Breast epithelium (tissue), 4 donors: ENCODE measurements around the gene NFIL3. TPM values are rescaled to one million over a fixed set of nuclear protein-coding genes. Genes with fewer than 3 reads are reported as not detected.
A peak's percentile ranks its signal among the peaks of the same experiment; 100 is the strongest.

Experiments
- DNase-seq, 2 donors: peaks; one replicate each; pipeline ENCODE4 v3.0.0-alpha.2; 2019; ENCODE audit warnings: low spot score in 2 of 2
- H3K27ac ChIP-seq, 2 donors: fragments of 200-600 bp; sonication (generic) in 1 of 2; one replicate each; pipeline ENCODE4 v1.5.1; 2016 to 2019; ENCODE audit warnings: mild to moderate bottlenecking in 1 of 2
- H3K27me3 ChIP-seq, 2 donors: fragments of 200-600 bp; sonication (generic) in 1 of 2; one replicate each; pipeline versions ENCODE4 v1.5.1 to v1.6.0; 2017 to 2019; ENCODE audit warnings: control low read depth in 1 of 2, mild to moderate bottlenecking in 1 of 2
- H3K36me3 ChIP-seq: fragments of 200-600 bp; one replicate; pipeline ENCODE4 v1.5.1; 2019
- H3K4me1 ChIP-seq, 2 donors: fragments of 200-600 bp; sonication (generic); one replicate each; pipeline ENCODE4 v1.5.1; 2016 to 2019; ENCODE audit warnings: control low read depth in 1 of 2
- H3K4me3 ChIP-seq, 3 donors: fragments of 200-600 bp; sonication (generic); 1 replicate in 2 of 3; 2 replicates in 1 of 3; pipeline ENCODE4 v1.5.1; 2016 to 2019; ENCODE audit warnings: mild to moderate bottlenecking in 3 of 3, moderate library complexity in 2 of 3
- H3K9me3 ChIP-seq, 2 donors: fragments of 200-600 bp; sonication (generic) in 1 of 2; one replicate each; pipeline ENCODE4 v1.5.1; 2016 to 2019; ENCODE audit warnings: control low read depth in 1 of 2
- CTCF ChIP-seq, 3 donors: fragments of 450-650 bp; IDR thresholded peaks; one replicate each; pipeline ENCODE4 v1.5.1; 2016 to 2017; ENCODE audit warnings: antibody characterized with exemption in 3 of 3, mild to moderate bottlenecking in 3 of 3, moderate library complexity in 3 of 3
- POLR2A ChIP-seq: fragments of 450-650 bp; IDR thresholded peaks from one replicate; pipeline ENCODE4 v1.6.1; 2016; ENCODE audit warnings: antibody characterized with exemption, mild to moderate bottlenecking, moderate library complexity
- POLR2AphosphoS5 ChIP-seq, 3 donors: sonication (generic); formaldehyde crosslinking; IDR thresholded peaks; one replicate each; pipeline ENCODE4 v1.6.1; 2017; ENCODE audit warnings: antibody characterized with exemption in 3 of 3
- intact Hi-C: fragments of 100-400 bp; cut with DNase I; formaldehyde crosslinking; loops from one replicate; pipeline ENCODE4 v1.15.1; 2023; ENCODE audit warnings: low total_unique reads
- total RNA-seq, 3 donors: library from RNA; depleted of rRNA; stranded (reverse); fragments of >200 nt; gene quantifications; one replicate each; pipeline ENCODE4 v1.1.0, GENCODE V29; 2016

The NFIL3 gene
- total RNA-seq, 3 donors from 2014 or later, result 65.1 to 87.2 (median 74.9) TPM

- peak overlapping the region in 1 of 2 donors; percentile 30 for H3K27ac ChIP-seq
- no peaks in the 10 kb centered on the region for H3K36me3 ChIP-seq
- no peaks in the 10 kb centered on the region for H3K27me3 ChIP-seq
- TF ChIP-seq POLR2AphosphoS5 (IDR thresholded peaks at IDR 0.05), result no peak
- no peak for TF ChIP-seq CTCF (IDR thresholded peaks at IDR 0.05)
- TF ChIP-seq POLR2A, result no peak
- no peaks in the 10 kb centered on the region for H3K4me1 ChIP-seq
- DNase-seq, result no peak
- intact Hi-C loops, result loop anchor here (10.0 kb wide), 2 partner anchors 123 to 393 kb away; no protein-coding TSS in a partner anchor
- H3K4me3 ChIP-seq, result no peak overlapping the region
- H3K9me3 ChIP-seq, result no peaks in the 10 kb centered on the region
Measured at GRCh38 chr9:91427873-91428272, 4.2 kb upstream of the NFIL3 start.

GRCh38 chr9:91426123-91426745, 2.6 kb upstream of the NFIL3 start:
- DNase-seq, result no peak
- peak overlapping the region in 1 of 2 donors; percentile 56 for H3K27ac ChIP-seq
- no peaks in the 10 kb centered on the region for H3K9me3 ChIP-seq
- peak in 2 of 3 donors; percentile 52 to 62 for TF ChIP-seq CTCF (IDR thresholded peaks at IDR 0.05)
- TF ChIP-seq POLR2A, result no peak
- no peak overlapping the region for H3K4me3 ChIP-seq
- intact Hi-C loops, result loop anchor here (10.0 kb wide), 2 partner anchors 121 to 391 kb away; no protein-coding TSS in a partner anchor
- H3K36me3 ChIP-seq, result no peaks in the 10 kb centered on the region
- no peaks in the 10 kb centered on the region for H3K27me3 ChIP-seq
- H3K4me1 ChIP-seq, result no peaks in the 10 kb centered on the region

GRCh38 chr9:91425271-91425670, 1.6 kb upstream of the NFIL3 start:
- DNase-seq, result no peak

GRCh38 chr9:91424403-91425176, 958 bp upstream of the NFIL3 start:
- Histone ChIP-seq H3K27me3 (no peaks in the 10 kb centered on the region), H3K27ac (peak overlapping the region; percentile 98 to 100), H3K4me3 (peak overlapping the region; percentile 86 to 91 (median 86)), H3K4me1 (peaks cover 0 to 2% of the 10 kb centered on the region in 2 donors), H3K36me3 (no peaks in the 10 kb centered on the region), H3K9me3 (no peaks in the 10 kb centered on the region)
- TF ChIP-seq CTCF (IDR thresholded peaks at IDR 0.05), result peak in 1 of 3 donors; percentile 27
- TF ChIP-seq POLR2A, result peak; percentile 67
- peak; percentile 64 to 91 (median 76) for TF ChIP-seq POLR2AphosphoS5 (IDR thresholded peaks at IDR 0.05)
- DNase-seq, result peak; percentile 83 to 88
- intact Hi-C loops, result loop anchor here (5.0 to 10.0 kb wide), 3 partner anchors 120 to 390 kb away; no protein-coding TSS in a partner anchor

More at GRCh38 chr9:91425271-91425670, 1.6 kb upstream of the NFIL3 start:
- Histone ChIP-seq H3K4me3 (peak overlapping the region; percentile 86 to 91 (median 86)), H3K27ac (peak overlapping the region; percentile 98 to 100), H3K9me3 (no peaks in the 10 kb centered on the region), H3K27me3 (no peaks in the 10 kb centered on the region), H3K4me1 (no peaks in the 10 kb centered on the region), H3K36me3 (no peaks in the 10 kb centered on the region)
- TF ChIP-seq POLR2AphosphoS5 (IDR thresholded peaks at IDR 0.05) (no peak), POLR2A (no peak), CTCF (IDR thresholded peaks at IDR 0.05) (no peak)
- intact Hi-C loops, result loop anchor here (10.0 kb wide), 2 partner anchors 120 to 390 kb away; no protein-coding TSS in a partner anchor
